Measurements from ENCODE around the gene INSYN2B.

GRCh38 chr5:169837686-169838085 lies 142.6 kb downstream of the INSYN2B start:
- TF ChIP-seq EZH2 (IDR thresholded peaks at IDR 0.05; ENCODE audit: borderline replicate concordance) (no peak), CTCF (IDR thresholded peaks at IDR 0.05; ENCODE audit: poor library complexity) (no peak), EZH2phosphoT487 (IDR thresholded peaks at IDR 0.05; ENCODE audit: low read depth, severe bottlenecking, unreplicated experiment) (no peak)

All from hepatocyte (in vitro differentiated cells).